Body of pancreas (tissue), 4 donors: ENCODE data around the gene NAGK. TPM values are rescaled to one million over a fixed set of nuclear protein-coding genes. Genes with fewer than 3 reads are reported as not detected.
"Not testable (repeated sequence)": the region's sequence is repeated elsewhere in the genome, so short reads cannot be mapped to it uniquely, and the experiment has no call there.

Experiments
- ATAC-seq: fragments of 150-250 bp; one replicate; pipeline ENCODE4 v1.9.1; 2016
- DNase-seq, 4 donors: peaks; one replicate each; pipeline ENCODE4 v3.0.0-alpha.2; 2019
- H3K27ac ChIP-seq, 4 donors: fragments of 200-600 bp; sonication (generic); 1 replicate in 3 of 4; 2 replicates in 1 of 4; pipeline versions ENCODE4 v1.5.1 to v1.6.1; 2016 to 2019; ENCODE audit warnings: mild to moderate bottlenecking in 1 of 4, mixed read lengths in 1 of 4, moderate library complexity in 1 of 4
- H3K27me3 ChIP-seq, 2 donors: fragments of 200-600 bp; sonication (generic); one replicate each; pipeline ENCODE4 v1.6.0; 2016; ENCODE audit warnings: mild to moderate bottlenecking in 1 of 2
- H3K36me3 ChIP-seq, 2 donors: fragments of 200-600 bp; sonication (generic); replicated peaks in 1 of 2; 2 replicates each; pipeline ENCODE4 v1.5.1; 2016; ENCODE audit warnings: low read depth in 2 of 2; ENCODE audit not compliant: insufficient read depth in 1 of 2
- H3K4me1 ChIP-seq: fragments of 200-600 bp; sonication (generic); one replicate; pipeline ENCODE4 v1.6.0; 2016
- H3K4me3 ChIP-seq, 2 donors: fragments of 200-600 bp; sonication (generic); 1 replicate in 1 of 2; 2 replicates in 1 of 2; pipeline ENCODE4 v1.5.1; 2016 to 2019
- H3K9me3 ChIP-seq, 3 donors: fragments of 200-600 bp; sonication (generic); 1 replicate in 2 of 3; 2 replicates in 1 of 3; pipeline ENCODE4 v1.5.1; 2016
- POLR2A ChIP-seq, 3 donors: fragments of 450-650 bp; IDR thresholded peaks; one replicate each; pipeline ENCODE4 v1.6.1; 2016; ENCODE audit warnings: antibody characterized with exemption in 3 of 3, mild to moderate bottlenecking in 2 of 3
- WGBS, 2 donors: methylation state at CpG; one replicate each; pipeline ENCODE4 v1.1.5; 2017; 5-methylcytosine and 5-hydroxymethylcytosine counted together
- intact Hi-C: fragments of 100-400 bp; cut with DNase I; formaldehyde crosslinking; loops from one replicate; pipeline ENCODE4 v1.15.1; 2023
- total RNA-seq, 2 donors: library from RNA; depleted of rRNA; stranded (reverse); fragments of >200 nt; gene quantifications; one replicate each; pipeline ENCODE4 v1.1.0, GENCODE V29; 2016
- TF ChIP-seq, protein P1 (sequence below), 7 experiments: fragments of 450-650 bp in 4 of 7; fragments of 200-600 bp in 3 of 7; sonication (generic) in 3 of 7; IDR thresholded peaks; one replicate each; pipeline ENCODE4 v1.5.1; 2016 to 2019; ENCODE audit warnings: antibody characterized with exemption in 7 of 7

NAGK gene
- 10 to 100 TPM; 57.1 to 62.0 TPM for total RNA-seq

- intact Hi-C loops, result no loop called here
- peaks cover 34% of the 10 kb centered on the region for H3K4me1 ChIP-seq
- WGBS, 2 donors, result 0 to 1% methylated on average over 36 to 66 of the region's 66 CpGs
Measured at GRCh38 chr2:71068218-71069035, at the start of gene NAGK. TSS of gene NAGK (plus strand) at chr2:71068648. CDS start at chr2:71068684, 36 bp downstream.

GRCh38 chr2:71019989-71020388 is 48.5 kb upstream of the NAGK start:
- not testable (repeated sequence) for H3K36me3 ChIP-seq

More at GRCh38 chr2:71068218-71069035, at the start of gene NAGK:
- H3K36me3 ChIP-seq, result peaks cover 0 to 3% of the 10 kb centered on the region in 2 donors
- peak; percentile 95 for ATAC-seq
- H3K4me3 ChIP-seq, result peak within 1 kb of the TSS; percentile 71 to 83
- DNase-seq, result peak; percentile 96 to 97 (median 96)
- H3K9me3 ChIP-seq, result no peaks in the 10 kb centered on the region
- peak within 1 kb of the TSS; percentile 96 to 99 (median 96) for H3K27ac ChIP-seq
- no peaks in the 10 kb centered on the region for H3K27me3 ChIP-seq
- peak; percentile 99 to 100 (median 100) for TF ChIP-seq POLR2A (IDR thresholded peaks at IDR 0.05)
- TF ChIP-seq, protein P1, sequence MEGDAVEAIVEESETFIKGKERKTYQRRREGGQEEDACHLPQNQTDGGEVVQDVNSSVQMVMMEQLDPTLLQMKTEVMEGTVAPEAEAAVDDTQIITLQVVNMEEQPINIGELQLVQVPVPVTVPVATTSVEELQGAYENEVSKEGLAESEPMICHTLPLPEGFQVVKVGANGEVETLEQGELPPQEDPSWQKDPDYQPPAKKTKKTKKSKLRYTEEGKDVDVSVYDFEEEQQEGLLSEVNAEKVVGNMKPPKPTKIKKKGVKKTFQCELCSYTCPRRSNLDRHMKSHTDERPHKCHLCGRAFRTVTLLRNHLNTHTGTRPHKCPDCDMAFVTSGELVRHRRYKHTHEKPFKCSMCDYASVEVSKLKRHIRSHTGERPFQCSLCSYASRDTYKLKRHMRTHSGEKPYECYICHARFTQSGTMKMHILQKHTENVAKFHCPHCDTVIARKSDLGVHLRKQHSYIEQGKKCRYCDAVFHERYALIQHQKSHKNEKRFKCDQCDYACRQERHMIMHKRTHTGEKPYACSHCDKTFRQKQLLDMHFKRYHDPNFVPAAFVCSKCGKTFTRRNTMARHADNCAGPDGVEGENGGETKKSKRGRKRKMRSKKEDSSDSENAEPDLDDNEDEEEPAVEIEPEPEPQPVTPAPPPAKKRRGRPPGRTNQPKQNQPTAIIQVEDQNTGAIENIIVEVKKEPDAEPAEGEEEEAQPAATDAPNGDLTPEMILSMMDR (IDR thresholded peaks at IDR 0.05), result peak in 2 of 7 experiments; percentile 4 to 22

DNA sequence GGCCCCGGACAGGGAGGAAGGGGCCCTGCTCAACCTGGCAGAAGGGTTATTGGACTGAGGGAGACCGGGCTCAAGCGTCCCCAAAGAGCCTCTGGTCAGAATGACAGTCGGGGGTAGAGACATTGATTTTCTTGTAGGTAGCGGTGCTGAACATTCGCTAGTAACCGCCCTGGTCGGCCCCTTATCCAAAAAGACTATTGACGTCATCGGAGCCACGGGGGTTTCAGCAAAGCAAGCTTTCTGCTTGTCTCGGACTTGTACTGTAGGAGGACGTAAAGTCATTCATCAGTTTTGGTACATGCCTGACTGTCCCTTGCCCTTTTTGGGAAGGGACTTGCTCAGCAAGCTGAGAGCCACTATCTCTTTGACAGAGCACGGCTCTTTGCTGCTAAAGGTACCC is 47.1 kb upstream of the NAGK start:
- H3K4me3 ChIP-seq, H3K27me3 ChIP-seq, intact Hi-C loops, H3K27ac ChIP-seq, H3K36me3 ChIP-seq, DNase-seq, ATAC-seq, H3K9me3 ChIP-seq: not testable (repeated sequence)
- H3K4me1 ChIP-seq, result peaks cover 15% of the 10 kb centered on the region
- 78 to 79% methylated on average over 13 to 14 of the region's 14 CpGs for WGBS, 2 donors

More at GRCh38 chr2:71019989-71020388, 48.5 kb upstream of the NAGK start:
- H3K4me3 ChIP-seq, H3K27me3 ChIP-seq, ATAC-seq, DNase-seq, intact Hi-C loops, H3K9me3 ChIP-seq, H3K27ac ChIP-seq: not testable (repeated sequence)
- peaks cover 15% of the 10 kb centered on the region for H3K4me1 ChIP-seq
- 61 to 69% methylated on average over 6 of the region's 6 CpGs for WGBS, 2 donors

DNA sequence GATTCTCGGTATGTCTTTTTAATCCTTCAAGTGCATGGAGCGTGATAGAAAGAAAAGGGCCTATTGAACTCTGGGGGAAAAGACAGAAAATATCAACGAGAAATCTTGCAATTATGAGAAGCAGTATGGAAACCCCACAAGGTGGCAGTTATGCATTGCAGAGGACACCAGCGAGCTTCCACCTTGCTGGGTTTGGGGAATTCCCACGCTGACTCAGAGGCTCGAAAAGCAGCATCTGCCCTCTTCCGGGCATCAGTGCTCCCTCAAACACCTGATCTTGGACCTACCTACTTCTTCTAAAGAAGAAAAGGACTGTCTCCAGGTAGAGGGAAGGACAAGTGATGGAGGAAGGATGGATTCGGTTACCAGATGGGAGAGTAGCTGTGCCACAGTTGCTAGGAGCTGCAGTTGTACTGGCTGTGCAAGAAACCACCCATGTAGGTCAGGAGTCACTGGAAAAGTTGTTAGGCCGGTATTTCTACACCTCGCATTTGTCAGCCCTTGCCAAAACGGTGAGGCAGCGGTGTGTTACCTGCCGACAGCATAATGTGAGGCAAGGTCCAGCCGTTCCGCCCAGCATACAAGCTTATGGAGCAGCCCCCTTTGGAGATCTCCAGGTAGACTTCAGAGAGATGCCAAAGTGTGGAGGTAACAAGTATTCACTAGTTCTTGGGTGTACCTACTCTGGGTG is 44.8 kb upstream of the NAGK start:
- TF ChIP-seq, protein P1 (IDR thresholded peaks at IDR 0.05), result peak; percentile 18 to 69 (median 59)
- peak in 1 of 3 donors; percentile 17 for TF ChIP-seq POLR2A (IDR thresholded peaks at IDR 0.05)
- H3K36me3 ChIP-seq, H3K27me3 ChIP-seq, intact Hi-C loops, H3K4me3 ChIP-seq, H3K9me3 ChIP-seq, ATAC-seq: not testable (repeated sequence)
- DNase-seq, result peak; percentile 78 to 92 (median 87)
- H3K27ac ChIP-seq, result peak overlapping the region; percentile 25 to 84 (median 78)
- H3K4me1 ChIP-seq, result peaks cover 15% of the 10 kb centered on the region
- WGBS, 2 donors, result 14% methylated on average over 14 to 15 of the region's 15 CpGs

DNA sequence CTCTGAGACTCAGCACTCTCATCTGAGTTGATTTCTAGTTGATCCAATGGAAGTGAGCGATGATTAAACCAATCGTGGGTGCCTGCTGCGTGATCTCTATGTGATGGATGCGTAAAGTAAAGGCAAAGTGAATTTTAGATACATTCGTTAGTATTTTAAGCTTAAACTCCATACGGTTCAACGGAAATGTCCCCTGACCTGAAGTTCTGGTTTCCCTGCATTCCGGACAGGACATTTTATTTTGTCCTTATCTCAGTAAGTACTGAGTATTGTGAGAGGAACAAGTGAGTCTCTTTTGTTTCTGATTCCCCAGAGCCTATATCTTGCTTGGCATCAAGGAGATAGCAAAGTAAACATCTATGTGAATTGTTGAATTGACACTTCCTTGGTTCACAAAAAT is 32.2 kb upstream of the NAGK start:
- DNase-seq, intact Hi-C loops, H3K36me3 ChIP-seq, H3K27ac ChIP-seq, H3K27me3 ChIP-seq, H3K4me3 ChIP-seq, H3K9me3 ChIP-seq, H3K4me1 ChIP-seq, ATAC-seq: not testable (repeated sequence)
- WGBS, 2 donors, result 53% methylated on average over 8 of the region's 8 CpGs

DNA sequence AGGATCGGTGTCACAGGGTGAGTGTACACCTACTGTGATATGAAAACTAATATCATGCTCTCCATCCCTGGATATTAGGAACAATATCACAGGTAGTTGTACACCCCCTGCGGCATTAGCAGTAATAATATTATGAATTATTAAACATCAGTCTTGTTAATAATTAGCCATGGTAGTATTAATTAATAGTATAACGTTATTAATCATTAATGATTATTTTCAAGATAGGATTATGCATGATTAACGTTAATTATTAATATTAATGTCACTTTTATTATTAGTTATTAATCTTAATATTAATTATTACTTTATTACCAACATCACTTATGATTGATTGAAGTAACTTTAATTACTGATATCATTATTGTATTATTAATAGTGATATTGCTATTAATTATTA is 26.2 kb upstream of the NAGK start:
- H3K27ac ChIP-seq, result no peak overlapping the region
- H3K4me3 ChIP-seq, result no peak overlapping the region
- no peak for DNase-seq
- ATAC-seq, result no peak
- no peaks in the 10 kb centered on the region for H3K36me3 ChIP-seq
- intact Hi-C loops, result no loop called here
- no peaks in the 10 kb centered on the region for H3K4me1 ChIP-seq
- TF ChIP-seq, protein P1 (IDR thresholded peaks at IDR 0.05), result no peak
- TF ChIP-seq POLR2A (IDR thresholded peaks at IDR 0.05), result no peak
- H3K9me3 ChIP-seq, result no peaks in the 10 kb centered on the region
- 52% methylated on average over 4 of the region's 4 CpGs for WGBS, 2 donors
- H3K27me3 ChIP-seq, result no peaks in the 10 kb centered on the region
